ENCODE data around the gene ZBTB16. TPM values are rescaled to one million over a fixed set of nuclear protein-coding genes. Genes with fewer than 3 reads are reported as not detected.

Gene ZBTB16
- polyA plus RNA-seq, 1 experiment = not detected

DNA sequence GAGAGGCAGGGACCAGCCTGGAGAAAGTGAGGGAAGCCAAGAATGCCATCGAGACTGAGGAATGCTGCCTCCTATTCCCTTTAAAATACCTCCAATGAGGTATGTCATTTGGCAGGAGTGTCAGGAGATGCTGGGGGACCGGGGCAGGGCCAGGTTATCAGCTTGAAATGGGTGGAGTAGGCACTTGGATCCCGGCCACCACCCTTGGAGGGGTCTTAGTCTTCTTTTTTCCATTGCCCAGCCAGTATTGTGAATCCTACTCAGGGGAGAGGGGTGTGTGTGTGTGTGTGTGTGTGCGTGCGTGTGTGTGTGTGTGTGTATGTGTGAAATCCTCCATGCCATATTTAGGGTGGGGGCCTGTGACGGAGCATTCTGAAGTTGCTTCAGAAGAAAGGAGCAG is 116.2 kb downstream of the ZBTB16 start:
- Histone ChIP-seq H3K27me3 (ENCODE audit: control insufficient read depth, insufficient read depth, low read length) (peaks cover 37% of the 10 kb centered on the region), H3K9me3 (ENCODE audit: control insufficient read depth, insufficient read depth, low read length) (no peaks in the 10 kb centered on the region), H3K27ac (ENCODE audit: low read depth, low read length) (no peak overlapping the region), H3K4me3 (ENCODE audit: low read depth, low read length) (no peak overlapping the region)
- no peak for DNase-seq (ENCODE audit: low read depth, low spot score)
- ChIA-PET POLR2A (no interaction called here), CTCF (no interaction called here)
- TF ChIP-seq, protein P1, sequence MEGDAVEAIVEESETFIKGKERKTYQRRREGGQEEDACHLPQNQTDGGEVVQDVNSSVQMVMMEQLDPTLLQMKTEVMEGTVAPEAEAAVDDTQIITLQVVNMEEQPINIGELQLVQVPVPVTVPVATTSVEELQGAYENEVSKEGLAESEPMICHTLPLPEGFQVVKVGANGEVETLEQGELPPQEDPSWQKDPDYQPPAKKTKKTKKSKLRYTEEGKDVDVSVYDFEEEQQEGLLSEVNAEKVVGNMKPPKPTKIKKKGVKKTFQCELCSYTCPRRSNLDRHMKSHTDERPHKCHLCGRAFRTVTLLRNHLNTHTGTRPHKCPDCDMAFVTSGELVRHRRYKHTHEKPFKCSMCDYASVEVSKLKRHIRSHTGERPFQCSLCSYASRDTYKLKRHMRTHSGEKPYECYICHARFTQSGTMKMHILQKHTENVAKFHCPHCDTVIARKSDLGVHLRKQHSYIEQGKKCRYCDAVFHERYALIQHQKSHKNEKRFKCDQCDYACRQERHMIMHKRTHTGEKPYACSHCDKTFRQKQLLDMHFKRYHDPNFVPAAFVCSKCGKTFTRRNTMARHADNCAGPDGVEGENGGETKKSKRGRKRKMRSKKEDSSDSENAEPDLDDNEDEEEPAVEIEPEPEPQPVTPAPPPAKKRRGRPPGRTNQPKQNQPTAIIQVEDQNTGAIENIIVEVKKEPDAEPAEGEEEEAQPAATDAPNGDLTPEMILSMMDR (IDR thresholded peaks at IDR 0.05; ENCODE audit: low read depth, low read length) = no peak

DNA sequence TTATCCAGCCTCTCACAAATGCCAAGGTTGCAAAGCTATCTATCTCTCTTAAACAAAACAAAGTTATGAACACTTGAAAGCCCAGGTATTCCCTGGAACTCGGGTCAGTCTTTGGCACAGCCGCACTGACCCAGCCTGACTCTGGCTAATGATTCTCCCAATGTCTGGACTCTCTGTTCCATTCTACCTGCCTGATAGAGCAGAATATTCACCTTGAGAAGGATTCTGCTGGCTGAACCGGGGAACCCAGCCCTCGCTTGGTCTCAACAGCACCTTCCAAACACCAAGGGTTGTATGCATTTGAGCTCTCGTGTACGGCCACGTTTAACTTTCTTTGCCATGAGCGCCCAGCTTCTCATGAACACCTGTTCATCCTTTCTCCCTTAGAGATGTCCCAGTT is 116.8 kb downstream of the ZBTB16 start:
- Histone ChIP-seq H3K9me3 (ENCODE audit: control insufficient read depth, insufficient read depth, low read length) (no peaks in the 10 kb centered on the region), H3K4me3 (ENCODE audit: low read depth, low read length) (no peak overlapping the region), H3K27ac (ENCODE audit: low read depth, low read length) (no peak overlapping the region), H3K27me3 (ENCODE audit: control insufficient read depth, insufficient read depth, low read length) (peaks cover 35% of the 10 kb centered on the region)
- POLR2A ChIA-PET = no interaction called here
- CTCF ChIA-PET = no interaction called here
- no peak for DNase-seq (ENCODE audit: low read depth, low spot score)
- TF ChIP-seq, protein P1 (IDR thresholded peaks at IDR 0.05; ENCODE audit: low read depth, low read length) = no peak

DNA sequence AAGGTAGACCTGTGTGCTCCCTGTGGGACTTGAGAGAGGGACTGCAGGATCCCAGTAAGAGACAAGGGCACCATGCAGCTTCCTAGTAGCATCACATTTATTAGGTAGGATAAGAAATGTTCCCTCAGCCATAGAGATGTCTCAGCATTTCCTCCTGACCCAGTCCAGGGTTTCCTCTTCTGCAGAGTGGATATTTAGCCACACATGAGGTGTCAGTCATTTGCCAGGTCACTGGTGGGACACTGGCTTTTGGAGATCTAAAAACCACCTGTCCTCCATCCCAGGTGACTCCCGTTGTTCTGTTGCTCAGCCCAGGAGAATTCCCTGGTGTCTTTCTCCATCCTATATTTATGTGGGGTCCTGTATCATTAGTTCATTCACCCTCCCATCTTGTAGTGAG is 119.1 kb downstream of the ZBTB16 start:
- H3K27me3 ChIP-seq (ENCODE audit: control insufficient read depth, insufficient read depth, low read length) = peaks cover 24% of the 10 kb centered on the region
- POLR2A ChIA-PET = no interaction called here

DNA sequence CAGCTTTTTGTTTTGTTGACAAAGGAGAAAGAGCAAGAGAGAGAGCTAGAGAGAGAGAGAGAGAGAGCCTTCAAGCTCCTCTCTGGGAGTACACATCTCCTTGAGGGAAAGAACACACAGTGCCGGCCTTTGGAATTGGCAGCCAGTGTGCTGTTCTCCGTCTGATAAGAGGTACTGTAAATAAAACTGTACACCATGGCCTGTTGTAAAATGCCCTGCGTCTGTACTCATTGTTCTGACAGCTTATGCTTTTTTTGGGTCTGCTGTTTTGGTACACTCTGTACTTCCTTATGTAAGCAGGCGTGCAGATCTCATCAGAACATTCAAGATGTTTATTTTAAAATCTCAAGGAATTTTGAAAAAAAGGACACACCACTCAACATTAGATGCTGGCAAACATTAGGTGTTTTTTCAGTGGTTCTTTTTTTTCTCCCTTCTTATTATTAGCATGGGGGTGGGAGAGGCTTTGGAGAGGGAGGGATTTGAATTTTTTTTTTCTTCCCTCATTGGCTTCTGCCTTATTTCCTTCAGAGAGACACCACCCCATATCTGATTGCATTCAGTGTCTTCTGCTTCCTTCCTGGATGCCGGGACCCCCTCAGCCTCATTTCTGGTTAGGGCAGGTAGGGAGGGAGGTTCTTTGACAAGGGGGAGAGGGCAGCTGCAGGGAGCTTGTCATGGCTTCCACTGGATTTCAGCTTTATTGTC is 119.9 kb downstream of the ZBTB16 start:
- peaks cover 24% of the 10 kb centered on the region for H3K27me3 ChIP-seq (ENCODE audit: control insufficient read depth, insufficient read depth, low read length)
- no peaks in the 10 kb centered on the region for H3K9me3 ChIP-seq (ENCODE audit: control insufficient read depth, insufficient read depth, low read length)
- POLR2A ChIA-PET = no interaction called here
- CTCF ChIA-PET = interaction anchor here (0.8 to 2.0 kb wide), 2 partner anchors 82 to 144 kb away, joined by 3 to 9 read pairs; no protein-coding TSS in a partner anchor
- TF ChIP-seq, protein P1 (IDR thresholded peaks at IDR 0.05; ENCODE audit: low read depth, low read length) = no peak
- no peak overlapping the region for H3K27ac ChIP-seq (ENCODE audit: low read depth, low read length)
- no peak overlapping the region for H3K4me3 ChIP-seq (ENCODE audit: low read depth, low read length)
- DNase-seq (ENCODE audit: low read depth, low spot score) = no peak

More for the DNA sequence above, 119.1 kb downstream of the ZBTB16 start:
- Histone ChIP-seq H3K4me3 (ENCODE audit: low read depth, low read length) (no peak overlapping the region), H3K27ac (ENCODE audit: low read depth, low read length) (no peak overlapping the region), H3K9me3 (ENCODE audit: control insufficient read depth, insufficient read depth, low read length) (no peaks in the 10 kb centered on the region)
- TF ChIP-seq, protein P1 (IDR thresholded peaks at IDR 0.05; ENCODE audit: low read depth, low read length) = no peak
- CTCF ChIA-PET = interaction anchor here (0.8 kb wide), 1 partner anchor 83 kb away, joined by 3 read pairs; no protein-coding TSS in a partner anchor
- no peak for DNase-seq (ENCODE audit: low read depth, low spot score)

DNA sequence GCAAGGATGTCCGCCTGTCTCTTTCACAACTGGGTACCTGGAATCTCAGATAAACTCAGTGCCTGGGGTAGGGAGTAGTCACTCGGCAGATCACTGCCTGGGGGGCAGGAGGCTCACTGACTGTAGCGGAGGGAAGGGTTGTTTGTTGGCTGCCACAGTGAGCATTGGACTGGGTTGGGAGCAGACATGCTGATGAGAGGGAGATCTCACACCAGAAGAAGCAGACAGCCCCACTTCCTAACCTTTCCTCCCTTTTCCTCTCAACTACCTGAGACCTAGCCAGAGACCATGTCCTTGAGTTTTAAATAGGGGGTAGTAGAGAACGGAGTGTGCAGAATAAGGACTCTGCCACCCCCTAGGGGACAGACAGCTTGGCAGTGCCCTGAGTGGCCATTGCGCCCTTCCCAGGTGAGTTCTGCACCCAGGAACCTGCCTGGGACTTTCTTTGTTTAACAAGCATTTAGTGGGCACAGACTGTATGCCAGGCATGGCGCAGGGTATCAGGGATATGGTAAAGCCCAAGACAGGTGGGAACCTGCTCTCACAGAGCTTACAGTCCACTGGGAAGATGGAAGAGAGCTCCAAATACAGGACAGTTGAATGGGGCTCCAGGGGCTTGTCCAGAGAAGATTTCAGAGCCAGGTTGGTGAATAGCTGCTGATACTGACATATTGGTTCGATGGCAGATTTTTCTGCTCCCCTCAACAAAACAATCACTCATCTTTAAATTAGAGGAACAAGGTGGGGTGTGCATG is 121.0 kb downstream of the ZBTB16 start:
- Histone ChIP-seq H3K27me3 (ENCODE audit: control insufficient read depth, insufficient read depth, low read length) (peaks cover 21% of the 10 kb centered on the region), H3K27ac (ENCODE audit: low read depth, low read length) (no peak overlapping the region), H3K9me3 (ENCODE audit: control insufficient read depth, insufficient read depth, low read length) (no peaks in the 10 kb centered on the region), H3K4me3 (ENCODE audit: low read depth, low read length) (no peak overlapping the region)
- TF ChIP-seq, protein P1 (IDR thresholded peaks at IDR 0.05; ENCODE audit: low read depth, low read length) = peak; percentile 38
- POLR2A ChIA-PET = no interaction called here
- CTCF ChIA-PET = interaction anchor here (2.0 kb wide), 1 partner anchor 145 kb away, joined by 9 read pairs; no protein-coding TSS in a partner anchor
- DNase-seq (ENCODE audit: low read depth, low spot score) = no peak
